GM12874 (cell line): ENCODE measurements around the gene SPATA3.

Source experiments
- CTCF ChIP-seq: IDR thresholded peaks from 2 replicates; pipeline ENCODE4 v1.5.1; 2011; ENCODE audit warnings: low read depth, mild to moderate bottlenecking, control low read depth, low read length, moderate library complexity; ENCODE audit not compliant: insufficient read depth

SPATA3 gene

GRCh38 chr2:230982528-230982927 is 13.4 kb upstream of the SPATA3 start:
- TF ChIP-seq CTCF, result no peak

- TF ChIP-seq CTCF, result no peak
Measured at GRCh38 chr2:230983566-230983965, 12.4 kb upstream of the SPATA3 start.

GRCh38 chr2:230984393-230985220 is 11.3 kb upstream of the SPATA3 start:
- no peak for TF ChIP-seq CTCF

- no peak for TF ChIP-seq CTCF
Measured at GRCh38 chr2:230985519-230986231, 10.2 kb upstream of the SPATA3 start.

DNA sequence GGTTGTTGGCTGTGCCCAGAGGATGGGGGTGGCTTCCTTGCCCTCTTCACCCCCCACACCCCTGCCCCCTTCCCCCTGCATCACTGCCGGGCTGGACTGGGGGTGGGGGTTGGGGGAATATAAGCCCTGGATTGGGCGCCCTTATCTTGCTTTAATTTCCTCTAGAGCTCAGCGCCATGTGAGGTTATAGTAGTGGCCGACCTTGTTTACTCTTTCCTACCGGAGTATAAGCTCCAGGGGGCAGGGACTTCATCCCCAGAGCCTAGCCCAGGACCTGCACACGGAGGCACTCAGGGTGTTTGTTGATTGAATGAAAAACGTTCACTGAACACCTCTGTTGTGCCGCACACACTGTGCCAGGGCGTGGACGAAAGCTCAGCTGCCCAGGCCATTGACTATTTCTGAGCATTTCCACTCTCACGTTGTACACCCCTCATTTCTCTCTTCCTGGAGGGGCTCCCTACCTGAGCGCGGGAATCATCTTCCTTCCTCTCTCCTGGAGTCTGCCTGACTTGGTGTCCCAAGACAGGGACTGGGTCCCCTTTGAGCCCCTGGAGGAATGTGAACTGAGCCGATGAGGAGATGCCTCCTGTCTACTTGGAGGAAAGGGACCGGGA is 9.3 kb upstream of the SPATA3 start:
- no peak for TF ChIP-seq CTCF

- TF ChIP-seq CTCF, result peak; percentile 90
Measured at GRCh38 chr2:230987137-230988020, 8.5 kb upstream of the SPATA3 start.
